Stomach (tissue), 4 donors: ENCODE measurements around the gene TRAF3.

Experiments used
- CTCF ChIP-seq, 7 experiments: fragments of 450-650 bp in 4 of 7; fragments of 200-600 bp in 3 of 7; sonication (generic) in 3 of 7; IDR thresholded peaks; one replicate each; pipeline ENCODE4 v1.5.1; 2016 to 2019; ENCODE audit warnings: antibody characterized with exemption in 7 of 7, control low read depth in 2 of 7, mild to moderate bottlenecking in 1 of 7
- EP300 ChIP-seq: sonication (generic); formaldehyde crosslinking; IDR thresholded peaks from one replicate; pipeline ENCODE4 v1.6.1; 2017; ENCODE audit warnings: antibody characterized with exemption
- POLR2A ChIP-seq, 4 donors: fragments of 450-650 bp; IDR thresholded peaks; one replicate each; pipeline ENCODE4 v1.6.1; 2016; ENCODE audit warnings: antibody characterized with exemption in 4 of 4, control low read depth in 2 of 4, mild to moderate bottlenecking in 1 of 4, moderate library complexity in 1 of 4
- POLR2AphosphoS5 ChIP-seq, 3 donors: sonication (generic); formaldehyde crosslinking; IDR thresholded peaks; one replicate each; pipeline ENCODE4 v1.6.1; 2016; ENCODE audit warnings: antibody characterized with exemption in 3 of 3

GRCh38 chr14:102823546-102823945 is 46.3 kb downstream of the TRAF3 start:
- TF ChIP-seq CTCF (IDR thresholded peaks at IDR 0.05) (no peak), EP300 (no peak), POLR2AphosphoS5 (IDR thresholded peaks at IDR 0.05) (no peak), POLR2A (IDR thresholded peaks at IDR 0.05) (no peak)
